Measurements from ENCODE around the gene SLC6A6.

DNA sequence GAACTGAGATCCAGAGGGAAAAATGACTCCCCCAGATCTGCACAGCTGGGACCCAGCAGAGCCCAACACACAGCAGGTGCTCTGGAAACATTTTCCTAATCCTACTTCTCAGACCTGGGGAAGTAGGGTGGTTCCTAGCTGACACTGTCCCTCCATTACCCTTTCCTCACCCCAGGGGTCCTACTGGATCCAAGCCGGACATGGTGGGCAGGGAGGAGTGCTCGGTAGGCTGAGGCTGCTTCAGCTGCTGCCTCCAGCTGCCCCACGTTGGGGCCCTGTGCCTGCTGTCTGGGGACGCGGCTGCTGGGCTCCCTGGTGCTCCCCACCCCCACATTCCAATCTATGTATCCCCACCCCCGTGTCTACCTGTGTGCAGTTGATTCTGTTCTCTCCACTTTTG, 29.8 kb upstream of the SLC6A6 start:
- TF ChIP-seq EZH2 (IDR thresholded peaks at IDR 0.05; ENCODE audit: low read depth, unreplicated experiment) (no peak), CREB1 (CRISPR knock-in tag; IDR thresholded peaks at IDR 0.05; ENCODE audit: low read depth) (no peak), POLR2AphosphoS5 (IDR thresholded peaks at IDR 0.05; ENCODE audit: low read depth) (no peak), EZH2phosphoT487 (IDR thresholded peaks at IDR 0.05; ENCODE audit: unreplicated experiment) (no peak)
- TF ChIP-seq, protein P1, sequence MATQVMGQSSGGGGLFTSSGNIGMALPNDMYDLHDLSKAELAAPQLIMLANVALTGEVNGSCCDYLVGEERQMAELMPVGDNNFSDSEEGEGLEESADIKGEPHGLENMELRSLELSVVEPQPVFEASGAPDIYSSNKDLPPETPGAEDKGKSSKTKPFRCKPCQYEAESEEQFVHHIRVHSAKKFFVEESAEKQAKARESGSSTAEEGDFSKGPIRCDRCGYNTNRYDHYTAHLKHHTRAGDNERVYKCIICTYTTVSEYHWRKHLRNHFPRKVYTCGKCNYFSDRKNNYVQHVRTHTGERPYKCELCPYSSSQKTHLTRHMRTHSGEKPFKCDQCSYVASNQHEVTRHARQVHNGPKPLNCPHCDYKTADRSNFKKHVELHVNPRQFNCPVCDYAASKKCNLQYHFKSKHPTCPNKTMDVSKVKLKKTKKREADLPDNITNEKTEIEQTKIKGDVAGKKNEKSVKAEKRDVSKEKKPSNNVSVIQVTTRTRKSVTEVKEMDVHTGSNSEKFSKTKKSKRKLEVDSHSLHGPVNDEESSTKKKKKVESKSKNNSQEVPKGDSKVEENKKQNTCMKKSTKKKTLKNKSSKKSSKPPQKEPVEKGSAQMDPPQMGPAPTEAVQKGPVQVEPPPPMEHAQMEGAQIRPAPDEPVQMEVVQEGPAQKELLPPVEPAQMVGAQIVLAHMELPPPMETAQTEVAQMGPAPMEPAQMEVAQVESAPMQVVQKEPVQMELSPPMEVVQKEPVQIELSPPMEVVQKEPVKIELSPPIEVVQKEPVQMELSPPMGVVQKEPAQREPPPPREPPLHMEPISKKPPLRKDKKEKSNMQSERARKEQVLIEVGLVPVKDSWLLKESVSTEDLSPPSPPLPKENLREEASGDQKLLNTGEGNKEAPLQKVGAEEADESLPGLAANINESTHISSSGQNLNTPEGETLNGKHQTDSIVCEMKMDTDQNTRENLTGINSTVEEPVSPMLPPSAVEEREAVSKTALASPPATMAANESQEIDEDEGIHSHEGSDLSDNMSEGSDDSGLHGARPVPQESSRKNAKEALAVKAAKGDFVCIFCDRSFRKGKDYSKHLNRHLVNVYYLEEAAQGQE (IDR thresholded peaks at IDR 0.05; ENCODE audit: unreplicated experiment): no peak
- TF ChIP-seq, protein P2, sequence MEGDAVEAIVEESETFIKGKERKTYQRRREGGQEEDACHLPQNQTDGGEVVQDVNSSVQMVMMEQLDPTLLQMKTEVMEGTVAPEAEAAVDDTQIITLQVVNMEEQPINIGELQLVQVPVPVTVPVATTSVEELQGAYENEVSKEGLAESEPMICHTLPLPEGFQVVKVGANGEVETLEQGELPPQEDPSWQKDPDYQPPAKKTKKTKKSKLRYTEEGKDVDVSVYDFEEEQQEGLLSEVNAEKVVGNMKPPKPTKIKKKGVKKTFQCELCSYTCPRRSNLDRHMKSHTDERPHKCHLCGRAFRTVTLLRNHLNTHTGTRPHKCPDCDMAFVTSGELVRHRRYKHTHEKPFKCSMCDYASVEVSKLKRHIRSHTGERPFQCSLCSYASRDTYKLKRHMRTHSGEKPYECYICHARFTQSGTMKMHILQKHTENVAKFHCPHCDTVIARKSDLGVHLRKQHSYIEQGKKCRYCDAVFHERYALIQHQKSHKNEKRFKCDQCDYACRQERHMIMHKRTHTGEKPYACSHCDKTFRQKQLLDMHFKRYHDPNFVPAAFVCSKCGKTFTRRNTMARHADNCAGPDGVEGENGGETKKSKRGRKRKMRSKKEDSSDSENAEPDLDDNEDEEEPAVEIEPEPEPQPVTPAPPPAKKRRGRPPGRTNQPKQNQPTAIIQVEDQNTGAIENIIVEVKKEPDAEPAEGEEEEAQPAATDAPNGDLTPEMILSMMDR (conservative IDR thresholded peaks at IDR 0.05; ENCODE audit: low read depth in 2 of 2): no peak

Data from GM23338 (cell line).